HG02623 (cell line): ENCODE measurements around the gene PVALB.
A peak's percentile ranks its signal among the peaks of the same experiment; 100 is the strongest.

Experiments used
- ATAC-seq: cut with Tn5 transposase; IDR thresholded peaks from one replicate; pipeline ENCODE4 v1.9.1; 2021; ENCODE audit warnings: moderate library complexity; ENCODE audit not compliant: unreplicated experiment

The PVALB gene, protein sequence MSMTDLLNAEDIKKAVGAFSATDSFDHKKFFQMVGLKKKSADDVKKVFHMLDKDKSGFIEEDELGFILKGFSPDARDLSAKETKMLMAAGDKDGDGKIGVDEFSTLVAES

DNA sequence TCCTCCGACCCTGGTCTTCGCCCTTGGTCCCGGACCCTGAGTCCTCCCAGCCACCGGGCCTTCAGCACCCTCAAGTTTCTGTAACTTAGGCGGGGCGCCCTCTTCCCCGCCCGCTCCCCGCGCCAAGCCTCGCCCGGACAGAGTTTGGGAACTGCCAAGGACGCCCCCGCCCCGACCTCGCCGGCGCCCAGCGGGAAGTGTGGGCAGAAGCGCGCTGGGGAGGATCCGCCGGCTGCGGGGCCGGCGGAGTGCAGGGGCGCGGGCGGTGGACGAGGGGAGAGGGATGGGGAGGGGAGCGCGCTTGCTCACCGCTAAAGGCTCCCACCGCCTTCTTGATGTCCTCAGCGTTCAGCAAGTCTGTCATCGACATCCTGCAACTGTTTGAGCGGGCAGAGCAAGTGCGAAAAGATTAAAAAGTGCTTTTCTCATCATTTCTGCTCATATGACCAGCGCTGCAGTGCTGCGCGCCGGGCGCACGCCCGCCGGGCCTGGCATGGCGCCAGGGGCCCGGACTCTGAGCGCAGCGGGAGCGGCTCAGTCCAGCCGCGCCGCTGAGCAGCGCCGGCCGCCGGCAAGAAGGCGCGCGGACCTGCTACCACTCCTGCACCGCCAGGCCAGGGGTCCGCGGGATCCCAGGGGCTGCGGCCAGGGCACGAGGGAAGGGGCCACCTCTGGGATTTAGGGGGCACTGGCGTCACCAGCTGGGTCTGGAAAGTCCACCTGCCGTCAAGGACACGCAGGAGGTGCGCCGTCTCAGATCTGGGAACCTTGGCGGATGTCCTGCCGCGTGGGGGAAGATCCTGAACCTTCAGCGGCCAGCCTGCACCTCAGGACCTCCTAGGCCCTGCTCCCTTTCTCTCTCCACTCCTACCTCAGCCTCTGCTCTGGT is at the start of gene PVALB:
TSS of gene PVALB (minus strand) at position 400 of the 889 bp plus-strand sequence. CDS start at position 370, 30 bp downstream.
- ATAC-seq, result no peak

GRCh38 chr22:36865346-36865745 is 48.5 kb upstream of the PVALB start:
- no peak for ATAC-seq

DNA sequence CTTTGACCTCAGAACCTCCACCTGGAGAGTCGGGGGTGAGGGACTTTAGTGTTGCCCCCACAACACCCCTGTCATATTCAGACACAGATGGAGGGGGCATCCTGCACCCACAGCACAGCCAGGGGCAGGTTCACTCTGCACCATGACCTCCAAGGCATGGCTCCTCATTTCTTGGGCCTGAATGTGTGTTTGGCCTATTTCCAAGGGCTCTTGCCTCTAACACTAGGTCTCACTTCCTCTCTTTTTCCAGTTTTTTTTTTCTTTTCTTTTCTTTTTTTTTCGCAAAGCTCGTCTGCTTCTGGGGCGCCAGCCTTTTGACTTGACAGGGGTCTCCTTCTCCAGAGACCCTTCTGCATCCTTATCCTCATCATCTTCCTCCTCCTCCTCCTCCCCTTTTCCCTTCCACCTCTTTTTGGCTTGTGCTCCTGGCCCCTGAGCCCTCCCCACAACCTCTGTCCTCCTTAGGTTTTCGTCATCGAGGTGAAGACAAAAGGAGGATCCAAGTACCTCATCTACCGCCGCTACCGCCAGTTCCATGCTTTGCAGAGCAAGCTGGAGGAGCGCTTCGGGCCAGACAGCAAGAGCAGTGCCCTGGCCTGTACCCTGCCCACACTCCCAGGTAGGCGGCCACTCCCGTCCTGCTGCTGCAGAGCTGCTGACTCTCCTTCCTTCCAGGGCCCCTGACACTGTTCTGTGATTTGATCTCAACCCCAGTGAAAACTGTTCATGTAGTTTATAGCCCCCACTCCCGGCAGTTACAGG is 47.8 kb upstream of the PVALB start:
- ATAC-seq, result no peak

DNA sequence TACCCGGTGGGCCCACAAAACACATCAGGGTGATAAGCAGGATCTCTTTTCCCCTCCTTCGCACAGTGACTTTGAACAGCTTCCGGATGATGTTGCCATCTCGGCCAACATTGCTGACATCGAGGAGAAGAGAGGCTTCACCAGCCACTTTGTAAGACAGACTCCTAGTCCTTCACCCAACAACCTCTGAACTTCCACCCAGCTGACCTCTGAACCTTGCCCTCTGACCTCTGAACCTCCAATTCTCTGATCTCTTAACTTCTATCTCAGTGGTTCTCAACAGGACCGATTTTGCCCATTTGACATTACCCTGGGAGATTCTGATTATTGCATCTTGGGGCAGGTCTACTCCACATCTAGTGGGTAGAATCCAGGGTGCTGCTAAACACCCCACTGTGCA is 47.1 kb upstream of the PVALB start:
- no peak for ATAC-seq

DNA sequence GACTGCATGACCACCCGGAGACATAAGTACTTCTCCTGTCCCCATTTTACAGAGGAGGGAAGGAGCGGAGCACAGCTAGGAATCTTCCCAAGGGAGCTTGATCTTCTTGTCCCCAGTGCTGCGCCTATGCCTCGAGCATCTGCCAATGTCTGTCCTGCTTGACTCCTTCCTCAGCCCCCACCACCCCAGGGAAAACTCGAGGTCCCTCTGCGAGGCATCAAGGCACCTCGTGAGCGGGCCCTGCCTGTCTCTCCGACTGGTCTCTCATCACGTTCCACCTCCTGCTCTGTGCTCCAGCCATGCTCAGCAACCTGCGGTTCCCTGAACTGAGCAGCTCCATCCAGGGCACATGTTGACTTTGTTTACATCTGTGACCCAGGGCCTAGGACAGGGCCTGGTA is 46.4 kb upstream of the PVALB start:
- no peak for ATAC-seq

DNA sequence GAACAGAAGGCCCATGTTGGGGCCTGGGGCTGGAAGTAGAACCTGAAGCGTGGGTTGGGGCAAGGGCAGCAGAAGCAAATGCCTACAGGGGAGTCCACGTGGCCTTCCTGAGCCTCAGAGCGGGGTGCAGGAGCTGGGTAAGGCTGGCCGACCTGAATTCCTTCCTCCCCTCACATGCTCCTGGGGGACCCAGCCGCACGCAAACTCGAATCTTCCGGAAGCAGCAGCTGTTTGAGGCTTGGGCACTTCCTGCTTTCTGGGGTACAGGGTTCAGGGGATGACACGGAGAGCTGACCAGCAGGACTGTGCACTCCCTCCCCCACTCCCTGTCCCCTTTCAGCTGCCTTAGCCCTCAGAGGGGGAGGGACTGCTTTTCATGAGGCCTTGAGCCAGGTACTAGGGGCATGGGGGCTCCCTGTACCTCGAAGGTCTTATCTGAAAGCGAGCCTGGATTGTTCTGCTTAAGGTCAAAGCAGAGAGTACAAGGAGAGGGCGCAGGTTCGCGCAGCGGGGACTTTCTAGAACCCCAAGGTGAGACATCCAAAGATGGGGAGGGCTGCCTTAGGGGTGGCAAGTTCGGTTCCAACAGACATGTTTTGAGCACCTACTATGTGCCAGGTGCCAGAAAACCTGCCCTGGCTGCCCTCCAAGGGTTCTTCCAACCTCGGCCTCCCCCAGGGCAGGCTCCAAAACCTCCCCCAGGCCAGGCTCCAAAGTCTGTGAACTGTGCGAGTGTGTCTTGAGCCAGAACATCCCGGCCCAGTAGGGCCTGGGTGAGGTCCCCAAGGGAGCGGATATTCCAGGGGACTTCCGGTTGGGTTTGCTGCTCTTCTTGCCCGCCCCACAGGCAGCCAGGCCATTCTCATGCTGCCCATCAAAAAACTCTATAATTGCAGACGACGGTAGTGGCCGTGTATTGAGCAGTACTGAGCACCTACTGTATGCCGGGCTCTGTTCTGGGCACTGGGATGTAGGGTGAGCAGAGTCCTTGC is 45.7 kb upstream of the PVALB start:
- ATAC-seq, result no peak

DNA sequence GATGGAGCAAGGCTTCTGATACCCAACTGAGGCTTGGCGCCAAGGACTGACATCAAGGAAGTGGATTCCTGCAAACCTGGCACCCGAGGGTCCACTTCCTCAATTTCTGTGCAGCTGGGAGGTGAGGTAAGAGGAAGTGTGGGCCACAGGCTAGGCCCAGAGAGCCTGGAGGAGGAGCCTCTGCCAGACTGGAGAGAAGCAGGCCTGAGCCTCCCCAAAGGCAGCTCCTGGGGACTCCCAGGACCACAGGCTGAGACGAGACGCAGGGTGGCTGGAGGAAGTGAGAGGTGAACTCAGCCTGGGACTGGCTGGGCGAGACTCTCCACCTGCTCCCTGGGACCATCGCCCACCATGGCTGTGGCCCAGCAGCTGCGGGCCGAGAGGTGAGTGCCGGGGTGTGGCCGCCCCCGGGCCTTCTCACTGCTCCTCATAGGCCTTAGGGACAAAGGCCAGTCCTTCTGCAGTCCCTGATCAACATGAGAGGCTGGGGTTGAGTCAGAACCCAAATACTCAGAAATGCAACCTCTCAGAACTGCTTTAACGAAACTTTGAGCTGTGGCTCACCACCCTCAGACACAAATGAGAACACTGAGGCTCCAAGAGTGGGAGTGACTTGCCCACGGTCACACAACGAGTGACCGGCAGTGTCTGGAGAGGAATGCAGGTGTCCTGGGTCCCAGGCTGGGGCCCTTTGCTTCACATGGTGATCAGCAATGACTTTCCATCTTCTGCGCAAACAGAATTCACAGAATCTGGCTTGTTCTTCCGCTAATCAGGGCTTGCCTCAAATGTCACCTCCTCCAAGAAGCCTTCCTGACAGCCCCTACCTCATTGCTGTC is 44.2 kb upstream of the PVALB start, which contains the start of gene NCF4:
TSS of gene NCF4 (plus strand) at position 186 of the 839 bp plus-strand sequence. CDS start at position 352, 166 bp downstream.
- peak; percentile 55 for ATAC-seq

DNA sequence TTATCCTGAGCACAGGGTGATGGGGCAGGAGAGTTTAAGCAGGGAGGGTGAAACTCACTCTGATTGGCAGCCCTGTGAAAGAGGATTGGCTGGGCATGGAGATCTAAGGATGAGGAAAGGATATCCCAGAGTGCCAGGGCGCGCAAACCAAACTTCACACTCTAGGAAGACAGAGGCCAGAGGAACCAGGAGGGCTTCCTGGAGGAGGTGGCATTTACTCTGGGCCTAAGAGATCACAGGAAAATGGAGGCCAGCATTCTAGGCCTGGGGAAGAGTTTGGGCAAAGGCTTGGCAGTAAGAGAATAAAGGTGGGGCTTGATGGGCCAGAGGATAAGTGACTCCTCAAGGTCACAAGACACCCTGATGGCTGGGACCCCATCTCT is 43.6 kb upstream of the PVALB start:
- no peak for ATAC-seq

DNA sequence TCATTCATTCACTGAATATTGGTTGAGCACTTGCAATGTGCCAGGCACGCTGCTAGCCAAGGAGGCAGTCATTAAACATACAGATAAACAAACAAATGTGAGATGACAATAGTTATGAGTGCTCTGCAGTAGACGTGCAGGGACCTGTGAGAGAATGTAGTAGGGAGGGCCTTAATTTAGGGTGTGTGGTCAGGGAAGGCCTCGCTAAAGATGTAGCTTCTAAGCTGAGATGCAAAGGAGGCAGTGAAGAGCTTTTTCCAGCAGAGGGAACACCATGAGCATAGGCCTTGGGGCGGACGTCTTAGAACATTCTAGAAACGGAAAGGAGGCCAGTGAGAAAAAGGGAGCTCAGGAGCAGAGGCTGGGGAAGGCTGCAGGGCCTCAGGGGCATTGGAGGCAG is 43.2 kb upstream of the PVALB start:
- no peak for ATAC-seq

- ATAC-seq, result no peak
Observed at GRCh38 chr22:36858966-36859365, 42.1 kb upstream of the PVALB start.

DNA sequence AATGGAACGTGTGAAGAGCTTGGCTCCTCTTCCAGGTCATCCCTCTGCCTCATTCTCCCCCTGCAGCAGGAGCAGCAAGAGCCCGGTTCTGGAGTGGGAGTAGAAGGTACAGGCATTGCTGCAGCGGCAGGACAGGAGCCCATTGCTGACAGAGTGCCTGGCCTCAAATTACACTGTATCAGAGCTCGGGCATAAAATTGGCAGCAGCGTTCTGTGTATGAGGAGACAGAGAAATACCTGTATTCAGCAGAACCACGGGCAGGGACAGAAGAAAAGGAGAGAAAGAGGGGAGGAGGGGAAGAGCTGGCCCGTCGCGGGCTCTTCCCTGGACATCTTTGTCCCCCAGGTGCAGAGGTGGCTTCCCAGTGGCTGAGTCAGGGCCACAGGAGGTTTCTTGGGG is 41.3 kb upstream of the PVALB start:
- no peak for ATAC-seq

DNA sequence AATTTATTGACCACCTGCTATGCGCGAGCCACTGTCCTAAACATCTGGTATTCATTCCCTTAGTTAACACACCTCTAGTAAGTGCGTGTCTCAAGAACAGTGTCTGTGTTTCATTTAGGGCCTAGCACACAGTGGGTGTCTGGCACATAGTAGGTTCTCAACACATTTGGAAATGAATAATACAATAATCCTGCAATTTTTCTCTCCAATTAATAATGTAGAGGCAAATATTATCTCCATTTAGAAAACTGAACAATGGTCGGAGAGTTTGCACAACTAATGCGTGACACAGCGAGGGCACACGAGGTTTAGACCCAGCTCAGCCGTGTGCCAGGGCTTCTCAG is 39.9 kb upstream of the PVALB start:
- no peak for ATAC-seq

- no peak for ATAC-seq
Observed at GRCh38 chr22:36856121-36856791, 39.4 kb upstream of the PVALB start.

GRCh38 chr22:36855478-36855877 is 38.6 kb upstream of the PVALB start:
- no peak for ATAC-seq

GRCh38 chr22:36853407-36854099 is 36.7 kb upstream of the PVALB start:
- ATAC-seq, result no peak

DNA sequence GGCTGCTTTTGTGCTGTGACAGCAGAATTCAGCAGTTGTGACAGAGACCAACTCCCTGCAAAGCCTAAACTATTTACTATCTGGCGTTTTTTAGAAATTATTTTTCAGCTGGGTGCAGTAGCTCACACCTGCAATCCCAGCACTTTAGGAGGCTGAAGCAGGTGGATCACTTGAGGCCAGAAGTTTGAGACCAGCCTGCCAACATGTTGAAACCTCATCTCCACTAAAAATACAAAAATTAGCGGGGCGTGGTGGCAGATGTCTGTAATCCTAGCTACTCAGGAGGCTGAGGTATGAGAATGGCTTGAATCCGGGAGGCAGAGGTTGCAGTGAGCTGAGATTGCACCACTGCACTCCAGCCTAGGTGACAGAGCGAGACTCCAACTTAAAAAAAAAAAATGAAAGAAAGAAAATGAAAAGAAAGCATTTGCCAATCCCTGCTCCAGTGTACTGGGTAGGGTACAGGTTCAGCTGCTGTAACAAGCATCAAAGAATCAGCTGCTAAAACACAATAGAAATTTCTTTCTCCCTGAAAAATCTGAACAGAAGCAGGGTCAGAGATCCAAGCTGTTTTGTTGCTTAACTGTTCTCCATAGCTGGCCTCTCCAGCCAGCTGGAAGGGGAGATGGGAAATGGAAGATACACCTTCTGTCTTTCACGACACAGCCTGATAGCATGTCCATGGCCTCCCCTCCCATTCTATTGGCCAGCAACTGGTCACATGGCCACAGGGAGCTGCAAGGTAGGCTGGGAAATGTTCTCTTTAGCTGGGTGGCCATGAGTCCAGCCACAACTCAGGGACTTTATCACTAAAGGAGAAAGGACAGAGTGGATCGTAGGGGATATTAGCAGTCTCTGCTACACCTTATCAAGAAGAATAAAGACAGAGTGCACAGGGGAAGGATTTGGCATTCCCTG is 35.5 kb upstream of the PVALB start:
- no peak for ATAC-seq

DNA sequence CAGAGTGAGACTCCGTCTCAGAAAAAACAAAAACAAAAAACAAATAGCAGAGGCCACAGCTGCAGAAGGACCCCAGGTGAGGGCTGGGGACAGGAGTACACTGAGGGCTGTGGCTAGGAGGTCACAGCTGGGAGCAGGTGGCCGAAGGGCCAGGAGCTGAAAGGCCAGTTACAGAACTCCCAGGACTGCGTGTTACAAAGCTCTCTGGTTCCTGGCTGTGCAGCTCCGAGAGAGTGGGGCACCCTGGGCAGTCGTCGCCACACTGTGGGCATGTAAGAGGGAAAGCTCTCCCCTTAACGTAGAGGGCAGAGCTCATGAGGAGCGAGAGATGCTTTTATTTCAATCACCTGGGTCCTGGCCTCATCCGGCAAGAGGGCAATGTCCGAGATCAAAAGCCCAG is 33.8 kb upstream of the PVALB start:
- ATAC-seq, result no peak

GRCh38 chr22:36850056-36850455 is 33.2 kb upstream of the PVALB start:
- no peak for ATAC-seq
